GM21786 (cell line): ENCODE data around the gene PAM.

Experiments
- ATAC-seq: cut with Tn5 transposase; IDR thresholded peaks from one replicate; pipeline ENCODE4 v1.9.1; 2021; ENCODE audit not compliant: unreplicated experiment

Gene PAM

DNA sequence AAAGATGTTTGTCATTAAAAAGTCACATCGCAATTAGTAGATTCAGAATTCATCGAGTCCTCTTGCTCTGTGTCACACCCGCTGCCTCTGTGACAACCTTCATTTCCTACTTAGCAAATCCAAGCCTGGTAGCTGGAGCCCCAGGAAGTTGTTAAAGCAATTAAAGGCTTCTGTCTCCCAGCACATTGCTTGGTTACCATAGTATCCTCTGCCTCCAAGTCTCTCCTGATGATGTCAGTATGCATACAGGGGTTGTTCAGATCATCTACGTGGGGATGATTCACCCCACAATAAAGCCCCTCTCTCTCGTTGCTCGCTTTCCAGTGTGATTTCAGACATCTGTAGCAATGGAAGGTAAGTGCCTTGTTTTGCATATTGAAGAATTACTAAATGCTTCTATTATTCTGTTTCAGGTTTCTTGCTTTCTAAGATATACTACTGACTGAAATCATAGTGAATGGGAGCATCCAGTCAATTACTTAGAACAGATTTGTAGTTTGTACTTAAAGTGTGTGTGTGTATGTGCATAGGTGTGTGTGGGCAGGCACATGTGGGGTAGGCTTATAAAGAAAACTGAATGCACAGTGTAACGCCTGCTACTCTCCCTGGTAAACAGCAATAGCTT is 52.9 kb downstream of the PAM start:
- ATAC-seq, result no peak

- ATAC-seq, result no peak
Measured at GRCh38 chr5:102809033-102809432, 53.9 kb downstream of the PAM start.

GRCh38 chr5:102811972-102812371 is 56.9 kb downstream of the PAM start:
- no peak for ATAC-seq

DNA sequence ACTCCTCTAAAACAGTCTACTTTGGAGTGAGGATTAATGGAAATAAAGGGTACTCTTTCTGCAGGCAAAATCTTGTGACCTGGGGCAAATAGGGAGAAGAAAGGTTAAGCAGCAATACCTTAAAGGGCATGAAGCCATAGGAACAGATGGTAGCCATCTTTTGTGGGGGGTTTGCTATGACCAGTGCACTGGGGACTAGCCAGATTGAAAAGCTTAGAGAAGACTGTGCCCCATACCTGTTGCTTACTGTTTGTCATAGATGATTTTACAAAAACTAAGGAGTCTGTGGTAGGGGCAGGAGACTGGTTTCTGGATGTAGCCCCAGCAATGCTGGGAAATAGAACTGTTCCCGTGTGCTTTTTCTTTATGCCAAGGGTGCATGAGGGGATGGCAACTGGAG is 58.6 kb downstream of the PAM start:
- ATAC-seq, result no peak

- ATAC-seq, result no peak
Measured at GRCh38 chr5:102815084-102815483, 60.0 kb downstream of the PAM start.

- no peak for ATAC-seq
Measured at GRCh38 chr5:102815540-102816332, 60.6 kb downstream of the PAM start.

GRCh38 chr5:102818345-102818744 is 63.2 kb downstream of the PAM start:
- no peak for ATAC-seq

DNA sequence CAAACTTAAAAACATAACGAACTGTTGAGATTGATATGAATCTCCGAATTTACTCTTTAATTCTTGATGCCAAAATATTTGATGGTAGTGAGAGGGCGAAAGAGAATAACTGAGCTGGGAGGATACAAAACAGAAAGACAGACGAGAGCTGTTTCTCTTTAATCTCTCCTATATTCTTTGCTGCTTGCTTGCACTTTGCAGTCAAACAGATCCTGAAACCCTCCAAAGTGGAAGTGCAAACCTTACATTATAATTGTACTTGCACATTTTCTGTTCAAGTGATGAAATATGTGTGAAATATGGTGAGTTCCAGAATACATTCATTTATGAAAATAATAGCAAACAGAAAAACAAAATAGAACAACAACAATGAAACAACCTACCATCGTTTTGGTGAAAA is 63.8 kb downstream of the PAM start:
- peak; percentile 46 for ATAC-seq

DNA sequence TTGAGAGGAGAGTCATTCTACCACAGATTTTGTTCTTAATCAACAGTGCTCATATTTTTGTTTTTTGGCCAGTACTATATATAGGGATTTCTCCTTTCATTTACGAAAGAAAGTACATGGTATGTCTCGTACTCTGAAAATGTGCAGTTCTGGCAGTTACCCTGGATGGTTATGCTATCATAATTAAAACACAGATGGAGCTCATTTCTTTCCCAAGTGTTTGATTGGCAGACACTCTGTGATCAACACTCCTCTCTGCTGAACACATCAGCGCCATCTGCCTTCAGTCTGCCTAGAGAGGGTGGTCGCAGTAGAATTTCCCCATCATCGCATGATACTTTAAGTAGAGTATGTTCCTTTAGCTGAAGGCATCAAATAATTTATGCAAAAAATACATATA is 64.5 kb downstream of the PAM start:
- ATAC-seq, result no peak

GRCh38 chr5:102823441-102823874 is 68.4 kb downstream of the PAM start:
- ATAC-seq, result no peak

- no peak for ATAC-seq
Measured at GRCh38 chr5:102826629-102827028, 71.5 kb downstream of the PAM start.

DNA sequence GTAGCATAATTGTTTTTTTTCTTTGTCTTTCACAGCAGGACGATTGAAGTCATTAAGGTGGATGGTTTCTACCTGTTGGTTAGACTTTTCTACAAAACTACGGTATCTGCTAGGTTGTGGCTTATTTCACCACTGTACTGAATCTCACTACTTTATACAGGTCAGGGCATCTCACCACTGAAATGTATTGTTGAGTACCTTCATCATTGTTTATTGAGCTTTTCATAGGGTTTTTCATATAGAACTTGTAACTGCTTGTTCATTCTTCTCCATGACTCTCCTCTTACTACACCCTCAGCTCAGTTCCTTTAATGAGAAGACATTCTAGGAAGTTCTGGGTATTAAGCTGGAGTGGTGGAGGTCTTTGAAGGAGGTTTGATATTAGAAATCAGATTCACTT is 75.1 kb downstream of the PAM start:
- no peak for ATAC-seq

GRCh38 chr5:102832445-102832844 is 77.3 kb downstream of the PAM start:
- no peak for ATAC-seq

DNA sequence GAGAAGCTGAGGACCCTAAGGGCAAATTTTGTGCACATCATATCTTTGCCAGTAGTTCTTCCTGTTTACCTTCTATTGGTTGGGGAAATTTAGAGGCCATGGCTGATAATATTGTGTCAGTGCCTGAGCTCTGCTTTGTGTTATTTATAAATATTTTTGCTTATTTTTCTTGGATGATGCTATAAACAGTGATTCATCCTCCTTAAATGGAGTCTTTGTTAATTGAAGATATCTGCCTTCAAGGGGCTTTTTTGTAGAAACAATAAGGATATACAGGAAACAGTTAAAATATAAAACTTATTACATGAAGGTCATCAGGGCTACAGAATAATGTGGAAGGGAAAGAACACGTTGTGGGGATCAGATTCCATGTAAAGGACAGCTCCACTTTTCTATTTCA is 78.0 kb downstream of the PAM start:
- no peak for ATAC-seq

DNA sequence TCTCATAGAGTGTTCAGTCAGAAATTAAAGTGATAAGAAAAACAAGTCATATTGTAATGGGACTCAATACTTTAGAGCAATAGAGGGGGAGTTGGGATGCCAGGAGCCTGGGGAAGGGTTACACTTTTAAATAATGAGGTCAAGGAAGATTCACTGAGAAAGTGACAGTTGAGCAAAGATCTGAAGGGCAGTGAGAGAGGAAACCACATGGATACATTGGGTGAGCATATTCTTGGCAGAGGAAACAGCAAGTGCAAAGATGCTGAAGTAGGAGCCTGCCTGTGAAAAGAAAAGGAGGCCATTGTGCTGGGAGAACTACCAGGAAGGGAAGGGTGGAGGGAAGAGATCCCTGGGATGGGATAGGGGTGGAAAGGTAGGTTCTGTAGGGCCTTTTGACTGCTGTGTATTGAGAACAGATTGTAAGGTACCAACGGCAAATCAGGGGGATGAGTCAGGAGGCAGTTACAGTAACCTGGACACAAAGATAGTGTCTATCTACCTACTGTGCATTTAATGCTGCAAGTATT is 79.4 kb downstream of the PAM start:
- ATAC-seq, result no peak

- no peak for ATAC-seq
Measured at GRCh38 chr5:102835717-102836116, 80.6 kb downstream of the PAM start.

GRCh38 chr5:102841021-102841420 is 85.9 kb downstream of the PAM start:
- ATAC-seq, result no peak

DNA sequence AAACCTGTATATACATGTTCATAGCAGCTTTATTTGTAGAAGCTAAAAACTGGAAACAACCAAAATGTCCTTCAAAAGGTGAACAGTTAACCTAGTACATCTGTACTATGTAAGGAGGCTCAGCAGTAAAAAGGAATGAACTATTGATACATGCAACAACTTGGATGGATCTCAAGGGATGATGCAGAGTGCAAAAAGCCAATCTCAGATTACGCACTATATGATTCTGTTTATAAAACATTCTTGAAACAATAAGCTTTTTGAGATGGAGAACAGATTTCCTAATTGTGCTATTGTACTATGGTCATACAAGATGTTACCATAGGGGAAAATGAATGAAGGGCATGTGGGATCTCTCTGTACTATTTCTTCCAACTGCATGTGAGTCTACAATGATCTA is 88.9 kb downstream of the PAM start:
- ATAC-seq, result no peak

- no peak for ATAC-seq
Measured at GRCh38 chr5:102845041-102845440, 89.9 kb downstream of the PAM start.

- no peak for ATAC-seq
Measured at GRCh38 chr5:102850503-102850902, 95.4 kb downstream of the PAM start.

GRCh38 chr5:102853680-102854079 is 98.6 kb downstream of the PAM start:
- no peak for ATAC-seq

DNA sequence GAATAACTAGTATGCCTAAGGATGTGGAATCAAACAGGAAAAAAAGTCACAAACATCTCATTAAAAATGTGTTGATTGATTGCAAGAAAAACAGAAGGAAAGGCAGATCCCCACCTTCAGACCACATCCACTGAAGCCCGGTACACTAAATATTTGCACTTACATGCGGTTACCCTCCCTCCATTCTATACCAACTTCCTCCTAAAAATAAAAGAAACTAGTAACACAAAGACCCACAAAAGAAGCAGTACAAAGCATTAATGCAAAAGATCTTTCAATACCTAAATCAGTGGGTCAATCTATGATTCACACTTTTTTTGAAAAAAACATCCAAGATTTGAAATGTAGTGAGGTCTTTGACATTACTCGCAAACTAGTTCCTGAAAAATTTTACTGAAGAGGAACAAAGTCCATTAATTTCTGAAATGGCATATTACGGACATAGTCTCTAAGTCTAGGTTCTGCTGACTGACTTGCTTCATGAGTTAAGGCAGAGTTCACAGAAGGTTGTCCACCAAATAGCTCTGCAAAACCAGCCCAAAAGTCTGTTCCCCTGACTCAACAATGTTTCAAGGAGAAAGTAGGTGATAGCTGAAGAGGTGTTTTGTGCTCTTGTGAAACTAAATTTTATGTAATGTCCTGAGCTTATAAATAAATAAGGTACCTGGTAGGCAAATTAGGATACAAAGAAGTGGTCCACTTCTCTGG is 100.7 kb downstream of the PAM start:
- ATAC-seq, result no peak
